MM.1S (cell line): ENCODE measurements around the gene SNX3.

Source experiments
- DNase-seq: peaks from one replicate; pipeline ENCODE4 v3.0.0-alpha.2; 2015
- H2AFZ ChIP-seq: fragments of 300-600 bp; sonication (generic); 2 replicates; pipeline ENCODE4 v1.6.0; 2016; ENCODE audit warnings: antibody characterized with exemption, low read length
- H3F3A ChIP-seq: fragments of 300-600 bp; sonication (generic); 2 replicates; pipeline ENCODE4 v1.6.1; 2016; ENCODE audit warnings: mild to moderate bottlenecking, antibody characterized with exemption, low read length, moderate library complexity, mixed read lengths; ENCODE audit not compliant: insufficient read depth
- H3K27ac ChIP-seq: fragments of 300-600 bp; sonication (generic); 2 replicates; pipeline ENCODE4 v1.5.1; 2016; ENCODE audit warnings: mild to moderate bottlenecking, low read length
- H3K27me3 ChIP-seq: fragments of 300-600 bp; sonication (generic); replicated peaks from 2 replicates; pipeline ENCODE4 v1.6.0; 2016; ENCODE audit warnings: low read length; ENCODE audit not compliant: insufficient read depth
- H3K36me3 ChIP-seq: fragments of 300-600 bp; sonication (generic); replicated peaks from 2 replicates; pipeline ENCODE4 v1.6.1; 2016; ENCODE audit warnings: mild to moderate bottlenecking, low read length, mixed read lengths; ENCODE audit not compliant: insufficient read depth
- H3K4me1 ChIP-seq: fragments of 300-600 bp; sonication (generic); 2 replicates; pipeline ENCODE4 v1.6.1; 2016; ENCODE audit warnings: low read length, mixed read lengths
- H3K4me2 ChIP-seq: fragments of 300-600 bp; sonication (generic); 2 replicates; pipeline ENCODE4 v1.6.0; 2016; ENCODE audit warnings: low read depth, low read length
- H3K4me3 ChIP-seq: fragments of 300-600 bp; sonication (generic); 2 replicates; pipeline ENCODE4 v1.5.1; 2016; ENCODE audit warnings: low read length, mixed read lengths
- H3K79me2 ChIP-seq: fragments of 300-600 bp; sonication (generic); 2 replicates; pipeline ENCODE4 v1.6.1; 2016; ENCODE audit warnings: mixed run types, low read length, mixed read lengths
- H3K9ac ChIP-seq: fragments of 300-600 bp; sonication (generic); 2 replicates; pipeline ENCODE4 v1.6.1; 2016; ENCODE audit warnings: low read length, mixed read lengths
- H3K9me2 ChIP-seq: fragments of 300-600 bp; sonication (generic); replicated peaks from 2 replicates; pipeline ENCODE4 v1.6.1; 2016; ENCODE audit warnings: mild to moderate bottlenecking, low read length, mixed read lengths; ENCODE audit not compliant: insufficient read depth
- H3K9me3 ChIP-seq: fragments of 300-600 bp; sonication (generic); replicated peaks from 2 replicates; pipeline ENCODE4 v1.6.1; 2016; ENCODE audit warnings: mild to moderate bottlenecking, low read length, mixed read lengths; ENCODE audit not compliant: insufficient read depth
- H4K20me1 ChIP-seq: fragments of 300-600 bp; sonication (generic); 2 replicates; pipeline ENCODE4 v1.6.1; 2016; ENCODE audit warnings: mild to moderate bottlenecking, low read length, moderate library complexity, mixed read lengths; ENCODE audit not compliant: insufficient read depth
- EZH2 ChIP-seq: fragments of 300-600 bp; sonication (generic); optimal IDR thresholded peaks from 2 replicates; pipeline ENCODE3; 2017; ENCODE audit warnings: low read depth, mild to moderate bottlenecking, antibody characterized with exemption, low read length, mixed read lengths
- EZH2phosphoT487 ChIP-seq: fragments of 300-600 bp; sonication (generic); IDR thresholded peaks from 2 replicates; pipeline ENCODE4 v1.6.1; 2018; ENCODE audit warnings: antibody characterized with exemption, low read length
- TF ChIP-seq, protein P1 (sequence below): fragments of 300-600 bp; sonication (generic); IDR thresholded peaks from 2 replicates; pipeline ENCODE4 v1.5.1; 2016; ENCODE audit warnings: antibody characterized with exemption, low read length, mixed read lengths

The SNX3 gene

DNA sequence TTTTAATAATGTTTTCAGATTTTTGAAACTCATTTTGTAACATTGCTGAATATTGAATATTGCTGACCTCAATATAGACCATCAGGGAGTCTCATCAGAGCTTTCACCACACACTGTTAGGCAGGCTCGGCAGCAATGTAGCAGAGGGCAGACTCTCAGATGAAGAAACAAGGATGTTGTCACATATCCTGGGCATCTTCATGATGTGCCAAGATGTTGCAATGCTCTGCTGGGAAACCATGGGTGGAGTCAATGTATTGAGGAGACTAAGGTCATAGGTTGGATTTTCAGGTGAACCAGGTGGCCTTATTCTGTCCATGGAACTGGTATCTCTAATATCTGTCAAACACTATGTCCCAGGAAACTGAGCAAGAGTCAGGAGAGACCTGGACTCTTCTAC lies 67.7 kb downstream of the SNX3 start:
- Histone ChIP-seq H2AFZ (no peak overlapping the region), H3K4me1 (no peaks in the 10 kb centered on the region), H4K20me1 (no peaks in the 10 kb centered on the region), H3K9ac (no peak overlapping the region), H3K36me3 (no peaks in the 10 kb centered on the region), H3K27me3 (no peaks in the 10 kb centered on the region), H3K4me3 (no peak overlapping the region), H3K27ac (no peak overlapping the region), H3K79me2 (no peaks in the 10 kb centered on the region), H3F3A (no peaks in the 10 kb centered on the region), H3K9me3 (no peaks in the 10 kb centered on the region), H3K9me2 (no peaks in the 10 kb centered on the region), H3K4me2 (no peak overlapping the region)
- no peak for DNase-seq
- TF ChIP-seq EZH2phosphoT487, result no peak

DNA sequence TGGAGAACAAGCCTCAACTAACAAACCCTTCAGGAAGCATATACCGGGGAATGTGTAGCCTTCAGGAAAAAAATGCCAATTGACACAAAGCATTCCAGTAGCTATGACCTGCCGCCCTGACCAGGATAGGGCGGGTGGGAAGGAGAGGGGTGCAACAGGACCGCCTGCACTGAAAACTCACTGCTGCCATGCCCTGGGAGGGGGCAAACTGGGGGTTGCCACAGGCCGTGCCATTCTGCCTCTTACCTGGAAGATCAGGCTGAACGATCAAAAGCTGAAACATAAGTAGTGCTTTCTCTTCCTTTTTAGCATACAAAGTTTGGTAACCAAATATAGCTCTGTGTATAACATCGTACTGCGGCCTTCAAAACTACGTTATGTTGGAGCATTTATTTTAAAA lies 73.3 kb downstream of the SNX3 start:
- Histone ChIP-seq H4K20me1 (no peaks in the 10 kb centered on the region), H3K4me2 (no peak overlapping the region), H3K36me3 (no peaks in the 10 kb centered on the region), H3K27ac (no peak overlapping the region), H3K4me3 (no peak overlapping the region), H3F3A (no peaks in the 10 kb centered on the region), H3K27me3 (no peaks in the 10 kb centered on the region), H2AFZ (no peak overlapping the region), H3K9me3 (no peaks in the 10 kb centered on the region), H3K9me2 (no peaks in the 10 kb centered on the region), H3K9ac (no peak overlapping the region), H3K4me1 (no peaks in the 10 kb centered on the region), H3K79me2 (no peaks in the 10 kb centered on the region)
- TF ChIP-seq EZH2 (no peak), EZH2phosphoT487 (no peak)
- TF ChIP-seq, protein P1, sequence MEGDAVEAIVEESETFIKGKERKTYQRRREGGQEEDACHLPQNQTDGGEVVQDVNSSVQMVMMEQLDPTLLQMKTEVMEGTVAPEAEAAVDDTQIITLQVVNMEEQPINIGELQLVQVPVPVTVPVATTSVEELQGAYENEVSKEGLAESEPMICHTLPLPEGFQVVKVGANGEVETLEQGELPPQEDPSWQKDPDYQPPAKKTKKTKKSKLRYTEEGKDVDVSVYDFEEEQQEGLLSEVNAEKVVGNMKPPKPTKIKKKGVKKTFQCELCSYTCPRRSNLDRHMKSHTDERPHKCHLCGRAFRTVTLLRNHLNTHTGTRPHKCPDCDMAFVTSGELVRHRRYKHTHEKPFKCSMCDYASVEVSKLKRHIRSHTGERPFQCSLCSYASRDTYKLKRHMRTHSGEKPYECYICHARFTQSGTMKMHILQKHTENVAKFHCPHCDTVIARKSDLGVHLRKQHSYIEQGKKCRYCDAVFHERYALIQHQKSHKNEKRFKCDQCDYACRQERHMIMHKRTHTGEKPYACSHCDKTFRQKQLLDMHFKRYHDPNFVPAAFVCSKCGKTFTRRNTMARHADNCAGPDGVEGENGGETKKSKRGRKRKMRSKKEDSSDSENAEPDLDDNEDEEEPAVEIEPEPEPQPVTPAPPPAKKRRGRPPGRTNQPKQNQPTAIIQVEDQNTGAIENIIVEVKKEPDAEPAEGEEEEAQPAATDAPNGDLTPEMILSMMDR, result no peak
- DNase-seq, result no peak

DNA sequence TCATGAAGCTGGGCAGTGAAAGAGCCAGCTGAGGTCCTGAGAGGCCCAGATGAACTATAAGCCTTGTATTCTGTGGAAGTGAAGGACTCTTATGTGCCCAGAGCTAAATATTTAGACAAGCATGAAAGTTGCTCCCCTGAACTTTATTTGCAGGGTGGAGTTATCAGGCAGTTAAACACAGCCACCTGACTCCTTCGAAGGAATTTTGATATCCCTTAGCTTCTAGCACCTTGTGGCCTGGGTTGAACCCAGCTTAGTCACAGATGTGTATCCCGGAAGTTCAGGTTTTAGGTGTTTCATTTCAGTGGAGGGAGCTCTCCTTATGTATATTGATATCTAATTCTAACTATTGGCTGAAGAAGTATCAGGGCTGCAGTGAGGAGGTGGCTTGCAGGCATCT lies 74.6 kb downstream of the SNX3 start:
- Histone ChIP-seq H3K4me3 (no peak overlapping the region), H3K9me2 (no peaks in the 10 kb centered on the region), H3F3A (no peaks in the 10 kb centered on the region), H3K9ac (no peak overlapping the region), H2AFZ (no peak overlapping the region), H4K20me1 (no peaks in the 10 kb centered on the region), H3K4me1 (no peaks in the 10 kb centered on the region), H3K27ac (no peak overlapping the region), H3K4me2 (no peak overlapping the region), H3K27me3 (no peaks in the 10 kb centered on the region), H3K36me3 (no peaks in the 10 kb centered on the region), H3K9me3 (no peaks in the 10 kb centered on the region), H3K79me2 (no peaks in the 10 kb centered on the region)
- no peak for TF ChIP-seq EZH2phosphoT487
- TF ChIP-seq, protein P1, result no peak
- TF ChIP-seq EZH2, result no peak
- no peak for DNase-seq

DNA sequence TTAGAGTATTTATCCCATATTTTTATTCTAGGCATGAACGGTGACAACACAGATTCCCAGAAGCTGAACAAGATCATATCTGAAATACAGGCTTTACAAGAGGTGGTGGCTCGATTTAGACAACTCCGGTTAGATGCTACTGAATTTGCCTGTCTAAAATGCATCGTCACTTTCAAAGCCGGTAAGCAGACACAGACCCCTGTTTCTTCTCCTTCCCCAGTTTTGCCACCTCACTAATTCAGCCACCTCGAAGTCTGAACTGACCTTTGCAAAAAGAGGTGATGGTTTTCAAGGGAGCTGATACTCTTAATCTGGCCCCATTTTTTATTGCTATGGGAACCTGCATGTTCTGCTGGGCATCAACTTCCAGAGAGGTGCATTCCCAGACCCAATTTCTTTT lies 80.1 kb downstream of the SNX3 start:
- H3K27ac ChIP-seq, result no peak overlapping the region
- no peak overlapping the region for H2AFZ ChIP-seq
- no peaks in the 10 kb centered on the region for H3K9me3 ChIP-seq
- H3K4me3 ChIP-seq, result no peak overlapping the region
- H3K9ac ChIP-seq, result no peak overlapping the region
- no peaks in the 10 kb centered on the region for H3K4me1 ChIP-seq
- TF ChIP-seq EZH2, result no peak
- no peak for TF ChIP-seq EZH2phosphoT487
- TF ChIP-seq, protein P1, result no peak
- H4K20me1 ChIP-seq, result no peaks in the 10 kb centered on the region
- no peaks in the 10 kb centered on the region for H3K79me2 ChIP-seq
- no peak overlapping the region for H3K4me2 ChIP-seq
- no peak for DNase-seq
- no peaks in the 10 kb centered on the region for H3K36me3 ChIP-seq
- H3K27me3 ChIP-seq, result 0 out of 2 replicates have a peak, but pooled peaks cover 3% of the 10 kb centered on the region
- no peaks in the 10 kb centered on the region for H3F3A ChIP-seq
- no peaks in the 10 kb centered on the region for H3K9me2 ChIP-seq
